ENCODE measurements around the gene DIS3L2. TPM values are rescaled to one million over a fixed set of nuclear protein-coding genes. Genes with fewer than 3 reads are reported as not detected.
A peak's percentile ranks its signal among the peaks of the same experiment; 100 is the strongest.

The DIS3L2 gene, protein sequence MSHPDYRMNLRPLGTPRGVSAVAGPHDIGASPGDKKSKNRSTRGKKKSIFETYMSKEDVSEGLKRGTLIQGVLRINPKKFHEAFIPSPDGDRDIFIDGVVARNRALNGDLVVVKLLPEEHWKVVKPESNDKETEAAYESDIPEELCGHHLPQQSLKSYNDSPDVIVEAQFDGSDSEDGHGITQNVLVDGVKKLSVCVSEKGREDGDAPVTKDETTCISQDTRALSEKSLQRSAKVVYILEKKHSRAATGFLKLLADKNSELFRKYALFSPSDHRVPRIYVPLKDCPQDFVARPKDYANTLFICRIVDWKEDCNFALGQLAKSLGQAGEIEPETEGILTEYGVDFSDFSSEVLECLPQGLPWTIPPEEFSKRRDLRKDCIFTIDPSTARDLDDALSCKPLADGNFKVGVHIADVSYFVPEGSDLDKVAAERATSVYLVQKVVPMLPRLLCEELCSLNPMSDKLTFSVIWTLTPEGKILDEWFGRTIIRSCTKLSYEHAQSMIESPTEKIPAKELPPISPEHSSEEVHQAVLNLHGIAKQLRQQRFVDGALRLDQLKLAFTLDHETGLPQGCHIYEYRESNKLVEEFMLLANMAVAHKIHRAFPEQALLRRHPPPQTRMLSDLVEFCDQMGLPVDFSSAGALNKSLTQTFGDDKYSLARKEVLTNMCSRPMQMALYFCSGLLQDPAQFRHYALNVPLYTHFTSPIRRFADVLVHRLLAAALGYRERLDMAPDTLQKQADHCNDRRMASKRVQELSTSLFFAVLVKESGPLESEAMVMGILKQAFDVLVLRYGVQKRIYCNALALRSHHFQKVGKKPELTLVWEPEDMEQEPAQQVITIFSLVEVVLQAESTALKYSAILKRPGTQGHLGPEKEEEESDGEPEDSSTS
- total RNA-seq (10 to 100 TPM; 28.4 to 40.0 TPM), polyA plus RNA-seq (10 to 100 TPM; 10.6 to 15.1 TPM)
- long read RNA-seq, donor 1, partial matches to known transcripts: 5 of 18 reads
- long read RNA-seq, donor 1, other reads (novel, unspliced or antisense): 8 of 18 reads
- long read RNA-seq, donor 2, partial matches to known transcripts: 4 of 21 reads
- long read RNA-seq, donor 2, other reads (novel, unspliced or antisense): 16 of 21 reads

DNA sequence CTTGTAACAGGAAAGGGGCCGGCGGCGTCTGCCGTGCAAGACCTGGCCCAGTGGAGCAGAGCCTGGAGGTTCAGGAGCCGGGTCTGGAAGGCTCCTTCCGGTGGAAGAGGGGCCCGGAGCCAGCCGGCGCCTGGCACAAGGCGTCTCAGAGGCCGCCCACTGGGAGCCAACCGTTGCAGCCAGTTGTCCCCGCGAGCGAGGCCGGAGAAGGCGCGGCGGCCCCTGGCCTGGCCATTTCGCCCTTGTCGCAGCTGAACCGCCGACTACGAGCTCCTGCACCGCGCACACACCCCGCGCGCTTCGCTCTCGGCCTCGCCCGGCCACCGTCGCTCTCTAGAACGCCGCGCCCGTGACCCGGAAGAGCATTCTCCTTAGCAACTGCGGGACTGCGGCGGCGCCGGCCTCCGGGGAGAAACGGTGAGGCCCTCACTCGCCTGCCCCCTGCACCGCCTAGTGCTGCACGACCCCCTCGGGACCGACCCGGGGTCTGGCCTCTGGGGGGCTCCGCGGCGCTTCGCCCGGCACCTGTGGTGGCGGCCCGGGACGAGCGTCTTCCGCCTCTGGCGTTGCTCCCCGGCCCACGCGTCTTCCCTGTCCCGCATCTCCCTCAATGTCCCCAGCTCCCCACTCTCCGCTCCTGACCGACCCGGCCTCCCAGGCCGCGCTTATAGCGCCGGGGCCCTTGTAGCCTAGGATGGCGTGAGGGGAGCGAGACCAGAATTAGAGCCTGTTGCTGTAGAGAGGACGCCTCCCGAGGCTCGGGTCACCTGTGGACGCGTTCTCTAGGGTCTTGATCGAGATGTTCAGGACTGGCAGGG, at the start of gene DIS3L2:
TSS of gene DIS3L2 (plus strand) at position 365 of the 818 bp plus-strand sequence. CDS start 53,215 bp downstream, outside the sequence.
- DNase-seq (peak; percentile 86 to 94), ATAC-seq (ENCODE audit: low FRiP score) (peak; percentile 96)
- Histone ChIP-seq H3K4me1 (ENCODE audit: control insufficient read depth in 1 of 2, insufficient read depth in 2 of 2, low read length in 2 of 2) (no peaks in the 10 kb centered on the region), H3K36me3 (ENCODE audit: control insufficient read depth in 1 of 2, insufficient read depth in 2 of 2, low read length in 1 of 2) (no peaks in the 10 kb centered on the region), H3K27ac (ENCODE audit: low read depth in 1 of 2, low read length in 2 of 2) (no peak within 1 kb of the TSS), H3K9me3 (ENCODE audit: control insufficient read depth, low read length) (no peaks in the 10 kb centered on the region), H3K27me3 (ENCODE audit: control insufficient read depth in 1 of 2, insufficient read depth in 2 of 2, low read length in 1 of 2) (no peaks in the 10 kb centered on the region), H3K4me3 (ENCODE audit: low read length in 2 of 2) (peak within 1 kb of the TSS; percentile 80 to 81)
- intact Hi-C loops (cut with DNase I): no loop called here
- 0% methylated on average over 68 to 83 of the region's 83 CpGs for WGBS, 2 donors

DNA sequence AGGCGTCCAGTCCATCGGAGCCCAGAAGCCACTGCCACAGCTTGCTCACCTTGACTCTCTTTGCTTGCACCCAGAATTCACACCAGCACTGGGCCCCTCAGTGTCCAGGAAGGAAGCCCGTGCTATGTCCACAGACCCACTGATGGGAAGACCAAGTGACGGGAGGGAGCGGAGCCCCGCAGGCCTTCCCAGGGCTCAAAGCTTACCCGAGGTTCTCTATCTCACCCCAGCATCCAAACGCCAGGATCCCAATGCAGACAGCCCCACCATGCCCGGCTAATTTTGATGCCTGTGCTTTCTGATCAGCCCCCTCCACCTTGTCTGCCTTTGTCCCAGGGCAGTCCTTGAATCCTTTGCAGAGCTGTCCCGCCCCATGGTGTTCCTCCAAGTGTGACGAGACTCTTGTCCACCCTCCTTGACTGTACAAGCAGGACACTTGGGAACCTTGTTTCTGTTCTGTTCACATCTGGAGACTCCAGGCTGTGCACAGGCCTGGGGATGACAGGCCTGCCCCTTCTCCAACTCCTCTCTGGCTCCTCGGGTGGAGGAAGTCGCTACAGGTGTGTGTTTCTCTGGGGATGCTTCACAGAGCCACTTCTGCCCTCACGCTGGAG, 47.3 kb upstream of the DIS3L2 start:
- no peak for ATAC-seq (ENCODE audit: low FRiP score)
- DNase-seq: peak in 1 of 2 donors; percentile 35
- WGBS, 2 donors: 86 to 92% methylated on average over 14 of the region's 14 CpGs
- Histone ChIP-seq H3K4me3 (ENCODE audit: low read length in 2 of 2) (no peak overlapping the region), H3K4me1 (ENCODE audit: control insufficient read depth in 1 of 2, insufficient read depth in 2 of 2, low read length in 2 of 2) (no peaks in the 10 kb centered on the region), H3K27ac (ENCODE audit: low read depth in 1 of 2, low read length in 2 of 2) (no peak overlapping the region), H3K9me3 (ENCODE audit: control insufficient read depth, low read length) (no peaks in the 10 kb centered on the region), H3K27me3 (ENCODE audit: control insufficient read depth in 1 of 2, insufficient read depth in 2 of 2, low read length in 1 of 2) (no peaks in the 10 kb centered on the region), H3K36me3 (ENCODE audit: control insufficient read depth in 1 of 2, insufficient read depth in 2 of 2, low read length in 1 of 2) (no peaks in the 10 kb centered on the region)
- intact Hi-C loops (cut with DNase I): no loop called here

DNA sequence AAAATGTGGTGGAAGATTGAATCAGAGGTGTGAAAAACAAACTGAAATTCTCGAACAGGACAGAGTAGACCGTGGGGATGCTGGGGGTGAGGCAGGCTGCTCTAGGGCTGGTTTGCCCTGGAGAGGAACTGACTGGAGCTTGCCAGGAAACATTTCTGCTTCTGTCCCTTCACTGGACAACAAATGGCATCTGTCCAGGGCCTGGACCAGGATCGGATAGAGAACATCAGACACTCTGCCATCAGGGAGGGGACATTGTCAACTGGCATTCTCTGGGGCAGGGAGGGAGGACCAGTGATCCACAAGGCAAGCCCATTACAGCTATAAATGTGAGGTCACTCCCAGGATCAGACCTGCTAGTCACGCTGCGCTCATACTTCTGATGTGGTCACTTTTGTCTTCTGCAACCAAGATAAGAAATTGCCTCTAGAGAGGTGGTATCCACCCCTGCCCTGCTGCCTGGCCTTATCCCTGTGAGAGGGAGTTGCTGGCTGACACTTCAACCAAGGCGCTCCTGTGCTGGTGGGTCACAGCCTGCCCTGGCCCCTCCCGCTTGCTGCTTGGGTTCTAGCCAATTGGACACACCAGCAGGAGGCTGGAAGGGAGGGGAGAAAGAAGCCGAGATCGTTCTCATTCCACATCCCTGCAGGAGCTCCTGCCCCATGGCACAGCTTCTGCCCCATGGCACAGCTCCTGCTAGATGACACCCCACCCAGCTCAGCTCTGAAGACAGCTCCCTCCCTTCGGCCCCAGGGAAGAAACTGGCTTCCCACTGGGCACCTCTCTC, 44.0 kb upstream of the DIS3L2 start:
- ATAC-seq (ENCODE audit: low FRiP score) (peak; percentile 47), DNase-seq (peak; percentile 32 to 71)
- Histone ChIP-seq H3K27ac (ENCODE audit: low read depth in 1 of 2, low read length in 2 of 2) (no peak overlapping the region), H3K27me3 (ENCODE audit: control insufficient read depth in 1 of 2, insufficient read depth in 2 of 2, low read length in 1 of 2) (no peaks in the 10 kb centered on the region), H3K4me1 (ENCODE audit: control insufficient read depth in 1 of 2, insufficient read depth in 2 of 2, low read length in 2 of 2) (no peaks in the 10 kb centered on the region), H3K9me3 (ENCODE audit: control insufficient read depth, low read length) (no peaks in the 10 kb centered on the region), H3K36me3 (ENCODE audit: control insufficient read depth in 1 of 2, insufficient read depth in 2 of 2, low read length in 1 of 2) (no peaks in the 10 kb centered on the region), H3K4me3 (ENCODE audit: low read length in 2 of 2) (no peak overlapping the region)
- intact Hi-C loops (cut with DNase I): no loop called here
- WGBS, 2 donors: 34% methylated on average over 10 of the region's 10 CpGs

DNA sequence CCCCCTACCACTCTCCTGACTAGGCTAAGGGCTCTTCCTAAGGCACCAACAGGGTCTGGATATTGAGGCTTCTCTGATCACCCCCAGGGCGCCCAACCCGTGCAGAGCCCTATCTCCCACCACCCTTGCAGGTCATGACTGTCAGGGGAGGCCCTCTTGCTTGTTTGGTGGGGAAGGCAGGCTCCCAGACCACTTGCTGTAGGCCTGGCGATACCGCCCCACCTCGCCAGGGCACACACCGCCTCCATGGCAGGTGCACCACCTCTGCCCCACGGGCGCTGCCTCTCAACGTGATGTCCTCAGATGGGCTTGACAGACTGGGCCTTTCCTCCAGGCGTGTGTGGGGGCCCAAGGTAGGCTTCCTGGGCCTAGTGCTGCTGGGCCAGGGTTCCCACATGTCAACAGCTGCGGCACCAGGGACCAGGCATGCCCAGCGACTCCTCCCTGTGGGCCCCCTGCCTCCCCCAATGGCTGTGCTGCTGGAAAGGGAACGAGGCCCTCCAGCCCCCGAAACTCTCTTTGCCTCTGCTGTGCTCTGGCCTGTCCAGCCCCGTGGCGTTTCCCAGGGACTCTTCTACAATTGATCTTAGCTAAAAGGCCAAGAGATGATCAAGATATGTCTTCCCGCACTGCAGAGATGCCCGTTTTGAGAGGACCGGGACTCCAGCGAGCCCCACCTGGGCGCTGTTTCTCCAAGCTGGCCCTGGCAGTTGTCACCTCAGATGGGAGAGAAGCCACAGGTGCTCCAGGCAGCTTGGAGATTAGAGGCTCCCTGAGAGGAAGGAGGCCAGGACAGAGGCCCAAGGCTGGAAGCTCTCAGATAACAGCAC, 42.8 kb upstream of the DIS3L2 start:
- Histone ChIP-seq H3K4me1 (ENCODE audit: control insufficient read depth in 1 of 2, insufficient read depth in 2 of 2, low read length in 2 of 2) (no peaks in the 10 kb centered on the region), H3K4me3 (ENCODE audit: low read length in 2 of 2) (no peak overlapping the region), H3K9me3 (ENCODE audit: control insufficient read depth, low read length) (no peaks in the 10 kb centered on the region), H3K27me3 (ENCODE audit: control insufficient read depth in 1 of 2, insufficient read depth in 2 of 2, low read length in 1 of 2) (no peaks in the 10 kb centered on the region), H3K36me3 (ENCODE audit: control insufficient read depth in 1 of 2, insufficient read depth in 2 of 2, low read length in 1 of 2) (no peaks in the 10 kb centered on the region), H3K27ac (ENCODE audit: low read depth in 1 of 2, low read length in 2 of 2) (no peak overlapping the region)
- WGBS, 2 donors: 96% methylated on average over 21 of the region's 21 CpGs
- DNase-seq: peak; percentile 30 to 55
- intact Hi-C loops (cut with DNase I): no loop called here
- no peak for ATAC-seq (ENCODE audit: low FRiP score)

DNA sequence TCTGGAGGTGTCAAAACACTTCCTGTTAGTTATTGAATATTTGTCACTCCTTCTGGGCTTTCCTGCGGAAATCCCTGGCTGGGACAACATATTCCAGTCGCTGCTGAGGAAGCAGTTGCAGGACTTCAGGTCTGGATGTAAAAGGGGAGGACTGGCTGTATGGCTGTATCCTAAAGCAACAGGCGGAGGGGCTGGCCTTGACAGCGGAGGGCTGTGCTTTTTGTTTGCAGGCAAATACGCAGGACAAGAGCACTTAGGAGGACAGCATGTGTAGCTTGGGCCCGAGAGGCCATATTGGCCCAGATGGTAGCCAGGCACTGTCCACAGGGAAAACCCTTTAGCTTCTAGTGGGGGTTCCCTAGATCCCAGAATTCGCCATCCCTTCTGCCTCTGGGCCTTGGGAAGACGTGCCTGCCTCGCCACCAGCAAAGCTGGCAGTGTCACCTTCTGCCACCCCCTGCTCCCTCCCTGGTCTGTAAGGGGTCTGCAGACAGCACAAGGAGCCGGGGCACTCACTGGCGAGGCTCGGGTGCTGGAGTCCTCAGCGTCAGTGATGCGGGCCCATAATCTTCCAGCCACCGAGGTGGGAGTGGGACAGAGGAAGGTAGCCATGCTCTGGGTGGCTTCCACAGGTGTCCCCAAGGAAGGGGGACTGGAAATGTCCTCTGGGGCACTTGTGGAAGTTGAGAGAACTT, 42.0 kb upstream of the DIS3L2 start:
- Histone ChIP-seq H3K27ac (ENCODE audit: low read depth in 1 of 2, low read length in 2 of 2) (no peak overlapping the region), H3K4me1 (ENCODE audit: control insufficient read depth in 1 of 2, insufficient read depth in 2 of 2, low read length in 2 of 2) (no peaks in the 10 kb centered on the region), H3K36me3 (ENCODE audit: control insufficient read depth in 1 of 2, insufficient read depth in 2 of 2, low read length in 1 of 2) (no peaks in the 10 kb centered on the region), H3K9me3 (ENCODE audit: control insufficient read depth, low read length) (no peaks in the 10 kb centered on the region), H3K27me3 (ENCODE audit: control insufficient read depth in 1 of 2, insufficient read depth in 2 of 2, low read length in 1 of 2) (peaks cover 0 to 2% of the 10 kb centered on the region in 2 donors), H3K4me3 (ENCODE audit: low read length in 2 of 2) (no peak overlapping the region)
- WGBS, 2 donors: 89 to 93% methylated on average over 15 of the region's 15 CpGs
- DNase-seq: peak; percentile 33 to 61
- intact Hi-C loops (cut with DNase I): loop anchor here in 1 of 2 donors (5.0 to 10.0 kb wide), 2 partner anchors 405 to 523 kb away; no protein-coding TSS in a partner anchor
- no peak for ATAC-seq (ENCODE audit: low FRiP score)

DNA sequence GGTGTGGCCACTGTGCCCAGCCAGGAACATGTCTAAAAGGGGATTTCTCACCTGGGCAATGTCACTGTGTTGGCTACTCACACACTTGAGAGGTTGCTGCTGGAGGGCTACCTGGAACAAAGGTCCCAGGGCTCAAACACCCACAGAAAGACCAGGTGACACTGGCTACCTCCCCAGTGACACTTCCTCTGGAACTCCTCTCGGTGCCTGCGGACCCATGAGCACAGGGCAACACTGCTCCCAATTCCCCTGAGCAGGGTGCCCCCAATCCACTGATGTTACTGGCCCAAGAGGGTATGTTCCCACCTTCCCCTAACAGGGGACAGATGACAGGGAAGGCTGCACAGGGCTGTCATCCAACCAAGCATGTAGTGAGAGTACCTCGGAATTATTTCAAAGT, 41.1 kb upstream of the DIS3L2 start:
- WGBS, 2 donors: 72 to 86% methylated on average over 3 of the region's 3 CpGs
- ATAC-seq (ENCODE audit: low FRiP score) (no peak), DNase-seq (peak; percentile 14 to 22)
- no peak overlapping the region for H3K27ac ChIP-seq (ENCODE audit: low read depth in 1 of 2, low read length in 2 of 2)
- intact Hi-C loops (cut with DNase I): loop anchor here in 1 of 2 donors (5.0 to 10.0 kb wide), 2 partner anchors 404 to 522 kb away; no protein-coding TSS in a partner anchor
- H3K36me3 ChIP-seq (ENCODE audit: control insufficient read depth in 1 of 2, insufficient read depth in 2 of 2, low read length in 1 of 2): no peaks in the 10 kb centered on the region
- H3K27me3 ChIP-seq (ENCODE audit: control insufficient read depth in 1 of 2, insufficient read depth in 2 of 2, low read length in 1 of 2): peaks cover 0 to 2% of the 10 kb centered on the region in 2 donors
- no peaks in the 10 kb centered on the region for H3K9me3 ChIP-seq (ENCODE audit: control insufficient read depth, low read length)
- no peak overlapping the region for H3K4me3 ChIP-seq (ENCODE audit: low read length in 2 of 2)
- H3K4me1 ChIP-seq (ENCODE audit: control insufficient read depth in 1 of 2, insufficient read depth in 2 of 2, low read length in 2 of 2): no peaks in the 10 kb centered on the region

Measured in aorta (tissue), 5 donors.